PFSK-1 (cell line): Measurements from ENCODE around the gene SAA4.

Source experiments
- FOXP2 ChIP-seq: optimal IDR thresholded peaks from 2 replicates; pipeline ENCODE3; 2011; ENCODE audit warnings: borderline replicate concordance, control low read depth, inconsistent platforms; ENCODE audit not compliant: insufficient read depth; ENCODE audit errors: extremely low read length, extremely low read depth
- POLR2AphosphoS5 ChIP-seq: IDR thresholded peaks from 2 replicates; pipeline ENCODE4 v1.6.1; 2012; ENCODE audit warnings: low read depth, mild to moderate bottlenecking, control low read depth, low read length, moderate library complexity
- SIN3A ChIP-seq: IDR thresholded peaks from 2 replicates; pipeline ENCODE4 v1.6.1; 2012; ENCODE audit warnings: mild to moderate bottlenecking, low read length, moderate library complexity, borderline replicate concordance; ENCODE audit not compliant: insufficient read depth
- TAF1 ChIP-seq: IDR thresholded peaks from 2 replicates; pipeline ENCODE4 v1.6.1; 2012; ENCODE audit warnings: low read length, control low read depth, borderline replicate concordance; ENCODE audit not compliant: insufficient read depth
- TF ChIP-seq, protein P1 (sequence below), 2 experiments: IDR thresholded peaks; 2 replicates each; pipeline versions ENCODE4 v1.6.1 to v1.8.0; 2011 to 2012; ENCODE audit warnings: low read depth in 2 of 2, low read length in 2 of 2, control low read depth in 1 of 2, inconsistent platforms in 1 of 2, mild to moderate bottlenecking in 1 of 2, moderate library complexity in 1 of 2; ENCODE audit not compliant: insufficient read depth in 1 of 2

The SAA4 gene

DNA sequence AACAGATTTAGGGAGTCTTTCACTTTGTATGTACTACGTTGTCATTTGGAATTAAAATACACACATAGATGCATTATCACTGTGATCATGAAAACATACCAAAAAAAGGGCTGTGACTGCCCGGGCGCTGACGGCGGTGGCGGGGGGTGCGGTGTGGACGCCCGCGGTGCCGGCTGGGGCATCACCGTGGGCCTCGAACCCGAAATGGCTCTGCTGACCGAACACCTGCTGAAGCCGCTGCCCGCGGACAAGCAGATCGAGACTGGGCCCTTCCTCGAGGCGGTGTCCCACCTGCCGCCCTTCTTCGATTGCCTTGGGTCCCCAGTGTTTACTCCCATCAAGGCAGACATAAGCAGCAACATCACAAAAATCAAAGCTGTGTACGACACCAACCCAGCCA is 47.8 kb downstream of the SAA4 start:
- TF ChIP-seq POLR2AphosphoS5 (no peak), FOXP2 (no peak), TAF1 (no peak), SIN3A (no peak)
- TF ChIP-seq, protein P1, sequence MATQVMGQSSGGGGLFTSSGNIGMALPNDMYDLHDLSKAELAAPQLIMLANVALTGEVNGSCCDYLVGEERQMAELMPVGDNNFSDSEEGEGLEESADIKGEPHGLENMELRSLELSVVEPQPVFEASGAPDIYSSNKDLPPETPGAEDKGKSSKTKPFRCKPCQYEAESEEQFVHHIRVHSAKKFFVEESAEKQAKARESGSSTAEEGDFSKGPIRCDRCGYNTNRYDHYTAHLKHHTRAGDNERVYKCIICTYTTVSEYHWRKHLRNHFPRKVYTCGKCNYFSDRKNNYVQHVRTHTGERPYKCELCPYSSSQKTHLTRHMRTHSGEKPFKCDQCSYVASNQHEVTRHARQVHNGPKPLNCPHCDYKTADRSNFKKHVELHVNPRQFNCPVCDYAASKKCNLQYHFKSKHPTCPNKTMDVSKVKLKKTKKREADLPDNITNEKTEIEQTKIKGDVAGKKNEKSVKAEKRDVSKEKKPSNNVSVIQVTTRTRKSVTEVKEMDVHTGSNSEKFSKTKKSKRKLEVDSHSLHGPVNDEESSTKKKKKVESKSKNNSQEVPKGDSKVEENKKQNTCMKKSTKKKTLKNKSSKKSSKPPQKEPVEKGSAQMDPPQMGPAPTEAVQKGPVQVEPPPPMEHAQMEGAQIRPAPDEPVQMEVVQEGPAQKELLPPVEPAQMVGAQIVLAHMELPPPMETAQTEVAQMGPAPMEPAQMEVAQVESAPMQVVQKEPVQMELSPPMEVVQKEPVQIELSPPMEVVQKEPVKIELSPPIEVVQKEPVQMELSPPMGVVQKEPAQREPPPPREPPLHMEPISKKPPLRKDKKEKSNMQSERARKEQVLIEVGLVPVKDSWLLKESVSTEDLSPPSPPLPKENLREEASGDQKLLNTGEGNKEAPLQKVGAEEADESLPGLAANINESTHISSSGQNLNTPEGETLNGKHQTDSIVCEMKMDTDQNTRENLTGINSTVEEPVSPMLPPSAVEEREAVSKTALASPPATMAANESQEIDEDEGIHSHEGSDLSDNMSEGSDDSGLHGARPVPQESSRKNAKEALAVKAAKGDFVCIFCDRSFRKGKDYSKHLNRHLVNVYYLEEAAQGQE (IDR thresholded peaks at IDR 0.05; ENCODE audit: insufficient read depth in 1 of 2, low read depth in 2 of 2, low read length in 2 of 2), result no peak
